Activated effector memory CD4-positive, alpha-beta T cell treated with Interleukin-2 at 50 U/mL for 16 hours (primary cell): ENCODE data around the gene MUC22.
"Not testable (repeated sequence)": the region's sequence is repeated elsewhere in the genome, so short reads cannot be mapped to it uniquely, and the experiment has no call there.

ENCODE experiments used
- DNase-seq: peaks from one replicate; pipeline ENCODE4 v3.0.0-alpha.2; 2020

MUC22 gene

DNA sequence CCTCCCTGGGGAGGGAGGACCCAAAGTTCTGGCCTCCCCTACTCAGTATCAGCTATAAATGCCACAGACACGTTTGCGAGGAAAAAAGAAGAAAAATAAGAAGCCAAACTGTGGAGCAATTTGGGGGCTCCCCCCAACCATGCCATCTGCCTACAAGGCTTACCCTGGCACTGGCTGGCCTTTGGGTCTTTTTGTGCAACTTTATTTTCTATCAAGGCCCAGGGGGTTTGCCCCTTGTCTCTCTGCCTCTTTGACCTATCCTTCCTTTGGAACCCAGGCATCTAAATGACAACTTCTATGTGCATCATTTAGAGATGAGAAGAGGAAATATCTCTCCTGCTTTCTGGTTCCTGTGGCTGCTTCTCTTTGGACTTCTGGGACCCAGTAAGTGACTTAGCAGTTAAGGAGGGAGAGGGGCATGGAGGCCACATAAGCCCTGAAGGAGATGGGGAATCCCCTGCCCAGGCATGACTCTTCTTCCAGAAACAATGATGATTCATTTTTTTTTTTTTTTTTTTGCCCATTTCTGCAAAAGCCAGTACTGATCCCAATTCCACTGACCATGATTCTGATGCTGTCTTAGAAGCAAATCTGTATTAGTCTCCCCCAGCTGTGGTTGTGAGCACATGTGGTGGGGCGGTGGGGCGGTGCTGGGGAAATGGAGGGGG, at the start of gene MUC22:
Gene MUC22 (plus strand): TSS at position 82 of the 668 bp plus-strand sequence. CDS start 233 bp downstream, at position 315.
- no peak for DNase-seq

GRCh38 chr6:30960907-30961673, 49.2 kb upstream of the MUC22 start:
- DNase-seq = no peak

GRCh38 chr6:30962716-30963115, 47.6 kb upstream of the MUC22 start:
- DNase-seq = no peak

GRCh38 chr6:30963641-30964040, 46.6 kb upstream of the MUC22 start:
- DNase-seq = no peak

GRCh38 chr6:30964075-30964474, 46.2 kb upstream of the MUC22 start:
- no peak for DNase-seq

DNA sequence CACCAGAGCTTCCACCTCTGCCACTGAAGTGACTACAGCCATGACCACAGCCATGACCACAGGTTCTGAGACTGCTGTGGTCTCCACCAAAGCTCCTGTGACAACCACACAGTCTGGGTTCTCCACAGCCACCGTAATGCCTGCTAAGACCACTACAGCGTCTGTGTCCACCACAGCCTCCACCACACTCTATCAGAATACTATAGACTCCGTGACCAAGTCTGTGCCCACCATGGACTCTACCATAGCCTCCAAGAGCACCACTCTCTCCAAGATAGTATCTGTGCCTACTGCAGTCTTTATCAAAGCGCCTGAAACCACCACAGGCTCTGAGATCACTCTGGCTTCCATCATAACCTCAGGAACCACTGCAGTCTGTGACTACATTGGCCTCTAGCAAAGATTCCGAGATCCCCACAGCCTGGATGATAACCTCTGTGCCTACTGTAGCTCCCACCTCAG, 45.1 kb upstream of the MUC22 start:
- no peak for DNase-seq

DNA sequence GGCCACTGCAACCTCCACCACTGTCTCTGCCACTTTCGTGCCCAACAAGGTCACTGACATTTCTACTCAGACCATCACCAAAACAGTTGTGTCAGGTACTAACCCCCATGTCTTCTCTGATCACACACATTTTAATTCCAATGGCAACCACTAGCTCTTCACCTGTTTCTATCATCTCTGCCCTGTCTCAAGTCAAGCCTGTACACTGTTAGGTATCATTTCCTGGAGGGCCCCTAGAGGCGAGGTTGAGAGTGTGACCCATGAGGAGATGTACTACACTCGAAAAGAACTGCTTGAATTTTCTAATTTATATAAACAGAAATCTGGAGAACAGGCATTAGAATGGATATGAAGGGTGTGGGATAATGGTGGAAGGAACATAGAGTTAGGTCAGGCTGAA, 44.1 kb upstream of the MUC22 start:
- no peak for DNase-seq

GRCh38 chr6:30969171-30969570, 41.1 kb upstream of the MUC22 start:
- not testable (repeated sequence) for DNase-seq

- no peak for DNase-seq
These were observed 39.3 kb upstream of the MUC22 start for GRCh38 chr6:30970946-30971345.

GRCh38 chr6:30972816-30973215, 37.5 kb upstream of the MUC22 start:
- no peak for DNase-seq

DNA sequence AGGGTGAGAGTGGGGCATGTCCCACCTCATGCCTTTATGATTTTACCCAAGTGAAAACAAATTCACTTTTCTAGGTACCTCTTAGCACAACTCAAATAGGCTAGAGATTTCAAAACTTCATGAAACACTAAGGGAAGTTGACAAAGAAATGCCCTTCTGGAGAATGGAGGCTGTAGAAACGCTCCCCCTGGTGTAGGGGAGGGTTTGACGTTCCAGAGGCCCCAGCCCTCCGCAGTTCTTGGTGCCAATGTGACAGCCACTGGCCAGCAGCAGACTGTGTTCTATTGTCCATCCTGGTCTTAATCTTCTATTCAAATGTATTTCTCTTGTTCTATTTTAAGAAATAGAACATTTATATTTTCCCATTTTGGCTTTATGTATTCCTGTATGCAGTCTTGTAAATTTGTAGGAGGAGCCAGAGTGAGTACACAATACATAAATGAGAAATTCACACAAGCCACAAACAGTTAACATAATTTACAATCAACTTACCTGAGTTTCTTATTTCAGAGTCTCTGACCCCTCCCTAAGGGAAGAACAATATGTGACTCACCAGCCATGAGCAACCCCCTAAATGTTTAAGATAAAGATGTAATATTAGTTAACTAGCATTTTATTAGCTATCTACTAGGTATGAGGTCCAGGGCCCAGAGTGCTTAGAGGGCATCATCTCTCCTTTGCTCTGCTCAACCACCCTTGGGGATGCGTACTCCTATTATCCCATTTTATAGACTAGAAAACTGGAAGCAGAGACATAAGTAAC, 35.6 kb upstream of the MUC22 start:
- no peak for DNase-seq

DNA sequence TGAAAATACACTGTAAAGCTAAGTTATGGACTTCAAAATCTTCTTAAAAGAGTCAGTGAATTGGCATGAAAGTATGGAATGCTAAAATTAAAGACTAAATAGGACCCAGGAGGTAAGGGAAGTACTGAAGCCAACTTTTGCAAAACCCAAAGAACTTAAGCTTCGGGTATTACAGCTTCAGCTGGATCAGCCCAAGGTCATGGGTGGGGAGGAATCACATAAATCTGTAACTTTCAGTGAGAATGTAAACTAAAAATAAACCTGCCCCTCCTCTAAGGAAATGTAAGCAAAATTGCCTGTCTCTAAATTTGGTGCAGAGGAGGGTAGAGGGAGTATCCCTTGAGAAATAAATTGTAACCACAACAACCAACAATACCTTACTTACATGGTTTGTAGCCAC, 31.1 kb upstream of the MUC22 start:
- DNase-seq = no peak

DNA sequence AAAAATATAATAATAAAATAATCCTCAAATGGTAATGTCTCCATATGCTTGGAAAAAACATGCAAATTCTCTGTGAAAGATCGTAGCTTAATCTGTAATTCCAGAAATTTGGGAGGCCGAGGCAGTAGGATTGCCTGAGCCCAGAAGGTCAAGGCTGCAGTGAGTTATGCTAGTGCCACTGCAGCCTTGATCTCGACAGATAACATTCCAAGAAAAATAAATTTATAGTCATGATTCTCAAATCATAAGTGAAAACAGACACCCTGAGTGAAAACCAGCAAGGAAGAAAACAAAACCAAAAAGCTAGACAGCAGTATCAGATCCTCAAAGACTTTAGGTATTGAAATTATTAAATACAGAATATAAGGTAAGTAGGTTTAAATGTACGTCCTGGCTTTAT, 30.6 kb upstream of the MUC22 start:
- no peak for DNase-seq

DNA sequence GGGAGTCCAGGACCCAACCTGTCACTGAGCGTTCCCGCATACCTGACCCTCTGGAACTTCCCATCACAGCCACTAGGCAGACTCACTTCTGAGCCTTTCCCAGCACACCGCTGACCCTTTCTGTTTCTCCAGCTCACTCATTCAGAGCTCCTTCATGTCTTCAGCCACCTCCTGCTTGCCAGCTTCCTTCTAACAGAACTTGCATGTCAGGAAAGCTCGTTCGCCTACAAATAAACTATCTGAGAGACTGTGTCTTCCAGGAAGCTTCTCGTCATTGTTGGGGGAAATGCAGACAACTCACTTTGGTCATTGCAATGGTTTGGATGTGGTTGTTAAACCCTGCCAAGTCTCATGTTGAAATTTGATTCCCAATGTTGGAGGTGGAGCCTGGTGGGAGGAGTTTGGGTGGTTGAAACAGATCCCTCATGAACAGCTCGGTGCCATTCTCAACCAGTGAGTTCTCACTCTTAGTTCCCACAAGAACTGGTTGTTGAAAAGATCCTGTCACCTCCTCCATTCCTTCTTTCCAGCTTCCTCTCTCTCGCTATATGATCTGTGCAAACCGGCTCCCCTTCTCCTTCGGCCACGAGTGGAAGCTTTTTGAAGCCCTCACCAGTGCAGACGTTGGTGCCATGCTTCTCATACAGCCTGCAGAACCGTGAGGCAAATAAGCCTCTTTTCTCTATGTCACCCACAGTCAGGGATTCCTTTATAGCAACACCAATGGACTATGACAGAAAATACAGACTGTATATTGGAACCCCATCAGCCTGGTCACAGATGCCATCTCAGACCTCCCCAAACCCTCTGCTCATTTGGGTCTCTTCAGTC, 28.1 kb upstream of the MUC22 start:
- no peak for DNase-seq

DNA sequence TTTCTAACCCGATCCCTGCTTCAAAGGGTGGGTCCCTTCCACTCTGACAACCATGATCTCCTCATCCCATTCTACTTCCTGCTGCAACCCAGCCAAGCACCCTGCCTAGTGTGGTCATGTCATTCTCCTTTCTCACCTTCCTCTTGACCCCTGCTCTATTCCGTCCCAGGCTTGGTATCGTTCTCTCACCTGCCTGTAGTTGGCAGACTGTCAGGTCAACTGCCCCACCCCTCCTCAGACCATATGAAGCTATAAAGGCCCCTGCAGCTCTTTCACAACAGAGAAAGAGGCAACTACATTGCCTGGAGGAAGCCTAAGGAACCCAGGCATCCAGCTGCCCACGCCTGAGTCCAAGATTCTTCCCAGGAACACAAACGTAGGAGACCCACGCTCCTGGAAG, 26.8 kb upstream of the MUC22 start, which contains the start of gene MUC21:
Gene MUC21 (plus strand): TSS at position 280 of the 400 bp plus-strand sequence. CDS start 241 bp downstream, outside the sequence.
- DNase-seq = no peak

DNA sequence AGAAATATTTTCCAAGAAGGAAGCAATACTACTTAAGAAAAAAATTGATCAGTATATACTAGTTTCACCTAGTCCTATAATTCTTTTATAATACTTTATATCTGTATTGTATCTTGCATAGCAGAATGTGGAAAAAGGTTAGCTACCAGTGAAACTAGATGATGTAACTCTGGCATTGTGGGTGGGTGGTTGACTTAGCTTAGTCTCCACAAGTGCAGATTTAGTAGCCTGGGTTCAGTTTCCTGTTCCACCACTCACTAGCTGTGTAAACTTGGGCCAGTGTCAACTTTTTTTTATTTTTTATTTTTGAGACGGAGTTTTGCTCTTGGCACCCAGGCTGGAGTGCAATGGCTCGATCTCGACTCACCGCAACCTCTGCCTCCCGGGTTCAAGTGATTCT, 24.8 kb upstream of the MUC22 start:
- DNase-seq = no peak

GRCh38 chr6:30987304-30987703, 23.0 kb upstream of the MUC22 start:
- no peak for DNase-seq

DNA sequence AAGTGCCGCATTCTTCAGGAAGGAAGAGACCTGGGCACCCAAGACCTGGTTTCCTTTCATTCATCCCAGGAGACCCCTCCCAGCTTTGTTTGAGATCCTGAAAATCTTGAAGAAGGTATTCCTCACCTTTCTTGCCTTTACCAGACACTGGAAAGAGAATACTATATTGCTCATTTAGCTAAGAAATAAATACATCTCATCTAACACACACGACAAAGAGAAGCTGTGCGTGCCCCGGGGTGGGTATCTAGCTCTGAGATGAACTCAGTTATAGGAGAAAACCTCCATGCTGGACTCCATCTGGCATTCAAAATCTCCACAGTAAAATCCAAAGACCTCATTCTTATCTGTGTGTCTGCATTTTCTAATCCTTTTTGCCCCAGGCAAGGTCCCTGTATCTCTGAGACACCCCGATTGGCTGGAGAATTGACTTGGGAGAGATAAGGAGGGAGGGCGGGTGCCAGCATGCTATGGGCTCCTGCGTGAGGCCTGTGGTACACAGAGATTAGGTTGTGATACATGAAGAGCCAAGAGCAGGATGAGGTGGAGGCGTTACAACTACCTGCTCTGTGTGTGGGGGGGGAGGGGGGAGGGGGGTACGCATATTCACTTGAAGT, 22.0 kb upstream of the MUC22 start:
- no peak for DNase-seq

DNA sequence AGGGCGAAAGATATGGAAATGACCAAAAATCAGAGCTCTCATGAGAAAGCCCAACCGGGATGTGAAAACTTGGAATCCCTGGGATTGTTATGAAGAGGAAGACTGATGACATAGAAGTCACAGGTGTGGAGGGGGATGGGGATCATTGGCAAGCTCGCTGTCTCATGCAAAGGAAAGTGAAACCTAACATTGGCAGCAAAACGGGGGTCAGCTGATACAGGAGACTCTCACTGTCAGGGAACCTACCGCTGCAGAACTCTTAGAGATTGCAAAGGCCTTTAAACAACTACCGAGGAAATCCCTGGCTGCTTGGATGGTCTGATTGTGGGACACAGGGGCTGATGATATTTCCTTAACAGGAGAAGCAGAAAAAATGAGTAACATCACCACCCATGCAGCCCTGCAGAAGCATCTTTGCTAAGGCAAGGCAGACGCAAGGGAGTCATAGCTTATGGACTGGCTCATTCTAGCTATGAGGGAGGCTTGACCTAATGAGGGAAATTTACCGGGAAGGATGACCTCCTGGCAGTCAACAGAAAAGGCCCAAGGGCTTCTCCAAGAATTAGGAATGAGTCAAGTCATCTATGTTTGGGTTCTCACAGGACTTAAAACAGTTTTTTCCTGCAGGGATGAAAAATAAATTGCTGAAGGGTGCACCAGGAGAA, 19.7 kb upstream of the MUC22 start:
- DNase-seq = no peak

GRCh38 chr6:30991891-30992290, 18.4 kb upstream of the MUC22 start:
- no peak for DNase-seq

- no peak for DNase-seq
These were observed 13.0 kb upstream of the MUC22 start for GRCh38 chr6:30997301-30997700.

GRCh38 chr6:30998785-30999184, 11.5 kb upstream of the MUC22 start:
- no peak for DNase-seq
